NT2/D1 (cell line): ENCODE results near the gene PAIP1.
"Not testable (repeated sequence)": the region's sequence is repeated elsewhere in the genome, so short reads cannot be mapped to it uniquely, and the experiment has no call there.

Experiments used
- DNase-seq: peaks from one replicate; pipeline ENCODE4 v3.0.0-alpha.2; 2011; ENCODE audit warnings: low read depth, low spot score
- H3K27me3 ChIP-seq: 2 replicates; pipeline ENCODE4 v1.6.0; 2011; ENCODE audit warnings: mild to moderate bottlenecking; ENCODE audit not compliant: insufficient read length, insufficient read depth
- H3K36me3 ChIP-seq: 2 replicates; pipeline ENCODE4 v1.6.1; 2011; ENCODE audit warnings: mild to moderate bottlenecking, low read length, mixed read lengths; ENCODE audit not compliant: insufficient read depth, insufficient read length
- H3K4me1 ChIP-seq: 2 replicates; pipeline ENCODE4 v1.5.1; 2011; ENCODE audit not compliant: insufficient read depth, insufficient read length
- H3K4me3 ChIP-seq: 2 replicates; pipeline ENCODE4 v1.5.1; 2011; ENCODE audit warnings: low read depth; ENCODE audit not compliant: insufficient read length
- H3K9ac ChIP-seq: 2 replicates; pipeline ENCODE4 v1.6.0; 2011; ENCODE audit warnings: low read depth; ENCODE audit not compliant: insufficient read length
- H3K9me3 ChIP-seq: 2 replicates; pipeline ENCODE4 v1.5.1; 2011; ENCODE audit warnings: mild to moderate bottlenecking, low read length; ENCODE audit not compliant: insufficient read depth
- SUZ12 ChIP-seq: IDR thresholded peaks from 2 replicates; pipeline ENCODE4 v1.6.1; 2011; ENCODE audit not compliant: insufficient read length, insufficient read depth; ENCODE audit errors: extremely low read depth
- YY1 ChIP-seq: IDR thresholded peaks from 2 replicates; pipeline ENCODE4 v1.6.1; 2011; ENCODE audit not compliant: insufficient read length, insufficient read depth
- ZNF274 ChIP-seq: IDR thresholded peaks from 2 replicates; pipeline ENCODE4 v1.6.1; 2011; ENCODE audit warnings: mild to moderate bottlenecking, low read depth, low read length

Gene PAIP1

DNA sequence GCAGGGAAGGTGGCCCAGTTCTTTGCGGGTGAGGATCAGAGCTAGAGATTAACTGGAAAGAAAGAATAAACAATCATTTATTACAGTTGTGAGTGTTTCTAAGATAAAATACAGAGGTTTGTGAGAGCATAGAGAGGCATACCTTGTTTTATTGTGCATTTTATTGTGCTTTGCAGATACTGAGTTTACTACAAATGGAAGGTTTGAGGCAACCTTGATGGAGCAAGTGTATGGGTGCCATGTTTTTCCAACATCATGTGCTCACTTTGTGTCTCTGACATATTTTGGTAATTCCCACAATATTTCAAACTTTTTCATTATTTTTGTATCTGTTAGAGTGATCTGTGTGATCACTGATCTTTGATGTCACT, 41.2 kb downstream of the PAIP1 start:
- TF ChIP-seq ZNF274: no peak
- TF ChIP-seq SUZ12: no peak
- no peak for TF ChIP-seq YY1
- Histone ChIP-seq H3K36me3 (no peaks in the 10 kb centered on the region), H3K4me1 (no peaks in the 10 kb centered on the region), H3K9me3 (peaks cover 7% of the 10 kb centered on the region; the same call in 1 of the 2 replicates), H3K9ac (peak overlapping the region; percentile 76), H3K27me3 (no peaks in the 10 kb centered on the region), H3K4me3 (peak overlapping the region; percentile 72)
- no peak for DNase-seq

DNA sequence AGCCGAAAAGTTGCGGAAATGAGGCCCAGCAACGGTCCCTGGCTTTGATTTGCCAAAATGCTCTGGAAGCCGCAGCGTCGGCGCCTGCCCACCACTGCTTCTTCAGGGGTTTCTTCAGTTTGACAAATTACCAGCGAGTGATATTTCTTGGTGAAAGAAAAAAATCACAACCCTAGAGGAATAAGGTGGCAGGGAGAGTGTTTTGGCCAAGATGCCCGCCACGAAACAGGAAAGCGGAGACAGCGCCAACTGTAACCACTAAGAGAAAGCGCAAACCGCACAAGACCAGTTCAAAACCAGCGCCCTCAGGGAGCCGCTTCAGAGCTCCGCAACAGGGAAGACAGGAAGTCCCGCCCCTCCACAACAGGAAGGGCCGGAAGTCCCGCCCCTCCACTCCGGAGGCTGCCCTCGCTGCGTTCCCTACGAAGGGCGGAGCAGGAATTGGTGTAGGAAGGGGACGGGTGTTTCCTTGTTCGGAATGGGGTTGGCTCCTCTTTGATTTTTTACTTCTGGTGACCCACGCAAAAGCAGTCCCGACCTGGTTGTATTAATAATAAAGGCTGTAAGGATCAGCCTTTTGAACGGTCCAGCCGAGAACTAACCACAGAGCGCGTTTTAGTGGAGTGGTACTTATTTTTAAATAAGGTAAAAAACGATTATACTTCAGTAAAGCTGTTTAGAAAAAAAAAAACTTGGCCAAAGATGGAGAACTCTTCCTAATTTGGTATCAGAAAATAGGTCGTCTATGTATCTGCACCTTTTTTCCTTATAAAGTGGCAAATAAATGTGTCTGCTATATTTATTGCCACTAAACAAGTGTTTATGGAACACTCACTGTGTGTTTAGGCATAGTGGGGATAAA, 41.8 kb downstream of the PAIP1 start, which contains the start of gene C5orf34:
Gene C5orf34 (minus strand): TSS at position 333 of the 862 bp plus-strand sequence. CDS start 5,809 bp downstream, outside the sequence.
- Histone ChIP-seq H3K4me3 (peak within 1 kb of the TSS; percentile 72), H3K9me3 (peaks cover 7% of the 10 kb centered on the region; the same call in 1 of the 2 replicates), H3K27me3 (no peaks in the 10 kb centered on the region), H3K36me3 (no peaks in the 10 kb centered on the region), H3K4me1 (no peaks in the 10 kb centered on the region), H3K9ac (peak within 1 kb of the TSS; percentile 85)
- TF ChIP-seq ZNF274 (no peak), YY1 (no peak), SUZ12 (no peak)
- peak; percentile 82 for DNase-seq

DNA sequence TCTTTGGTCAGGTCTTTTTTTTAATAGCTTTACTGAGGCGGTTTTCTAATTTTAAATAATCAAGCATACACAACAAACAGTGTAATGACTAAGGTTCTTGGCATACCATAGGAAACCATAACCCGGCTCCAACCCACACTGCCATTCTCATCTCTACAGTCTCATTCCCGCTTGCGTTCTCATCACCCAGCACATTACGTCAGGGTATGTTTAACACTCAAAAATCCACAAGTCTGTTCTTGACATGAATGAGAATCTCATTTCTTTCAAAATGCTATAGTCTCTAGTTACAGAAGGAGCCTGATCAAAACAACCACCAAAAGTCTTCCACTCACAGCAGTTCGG, 42.4 kb downstream of the PAIP1 start:
- Histone ChIP-seq H3K9me3 (peaks cover 7% of the 10 kb centered on the region; the same call in 1 of the 2 replicates), H3K36me3 (no peaks in the 10 kb centered on the region), H3K4me1 (no peaks in the 10 kb centered on the region), H3K9ac (peak overlapping the region; percentile 85), H3K4me3 (peak overlapping the region; percentile 72), H3K27me3 (no peaks in the 10 kb centered on the region)
- DNase-seq: peak; percentile 6
- TF ChIP-seq YY1: no peak
- no peak for TF ChIP-seq ZNF274
- TF ChIP-seq SUZ12: no peak

DNA sequence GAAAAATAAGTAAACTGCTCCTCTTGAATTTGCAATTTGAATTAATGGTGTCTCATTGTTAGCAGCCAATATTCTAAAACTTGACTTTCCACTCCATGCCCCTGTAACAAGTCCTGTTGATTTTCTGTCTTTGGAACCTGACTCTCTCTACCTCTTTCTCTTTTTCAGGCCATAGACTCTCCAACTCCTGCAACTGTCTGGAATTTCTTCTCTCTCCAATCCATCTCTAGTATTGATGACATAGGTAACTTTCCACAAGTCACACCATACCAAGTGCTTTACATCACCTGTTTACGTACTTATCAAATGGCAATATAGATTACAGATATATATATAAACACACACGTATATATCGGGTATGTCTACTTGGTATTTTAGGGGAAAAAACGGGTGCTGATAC, 42.9 kb downstream of the PAIP1 start:
- no peak for TF ChIP-seq ZNF274
- no peak for TF ChIP-seq SUZ12
- TF ChIP-seq YY1: no peak
- peaks cover 1% of the 10 kb centered on the region for H3K36me3 ChIP-seq
- H3K9me3 ChIP-seq: peaks cover 7% of the 10 kb centered on the region; the same call in 1 of the 2 replicates
- no peak for DNase-seq
- H3K4me1 ChIP-seq: no peaks in the 10 kb centered on the region
- H3K9ac ChIP-seq: peak overlapping the region; percentile 85
- H3K4me3 ChIP-seq: peak overlapping the region; percentile 72
- H3K27me3 ChIP-seq: no peaks in the 10 kb centered on the region

DNA sequence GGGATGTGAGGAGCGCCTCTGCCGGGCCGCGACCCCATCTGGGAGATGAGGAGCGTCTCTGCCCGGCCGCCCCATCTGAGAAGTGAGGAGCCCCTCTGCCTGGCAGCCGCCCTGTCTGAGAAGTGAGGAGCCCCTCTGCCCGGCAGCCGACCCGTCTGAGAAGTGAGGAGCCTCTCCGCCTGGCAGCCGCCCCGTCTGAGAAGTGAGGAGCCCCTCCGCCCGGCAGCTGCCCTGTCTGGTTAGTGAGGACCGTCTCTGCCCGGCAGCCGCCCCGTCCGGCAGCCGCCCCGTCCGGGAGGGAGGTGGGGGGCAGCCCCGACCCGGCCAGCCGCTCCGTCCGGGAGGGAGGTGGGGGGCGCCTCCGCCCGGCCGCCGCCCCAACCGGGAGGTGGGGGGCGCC, 45.8 kb downstream of the PAIP1 start:
- H3K4me1 ChIP-seq, H3K27me3 ChIP-seq, H3K9me3 ChIP-seq, H3K36me3 ChIP-seq, H3K4me3 ChIP-seq, H3K9ac ChIP-seq, DNase-seq: not testable (repeated sequence)

DNA sequence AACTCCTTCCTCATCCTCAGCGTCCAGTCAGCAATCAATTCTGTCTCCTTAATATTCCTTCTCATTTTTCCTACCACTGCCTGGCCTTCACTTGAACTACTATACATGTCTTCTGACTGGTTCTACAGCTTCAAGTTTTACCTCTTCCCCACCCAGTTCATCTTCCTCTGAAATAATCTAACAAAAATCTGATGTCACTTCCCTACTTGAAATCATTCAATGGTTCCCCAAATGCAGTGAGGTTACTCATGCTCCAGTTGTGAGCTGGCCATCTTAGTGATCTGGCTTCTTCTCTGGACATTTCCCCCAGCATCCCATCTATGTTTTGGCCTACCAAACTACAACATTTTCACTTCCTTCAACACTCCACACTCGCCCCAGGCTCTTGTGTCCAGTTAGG, 58.3 kb downstream of the PAIP1 start:
- H3K27me3 ChIP-seq: no peaks in the 10 kb centered on the region
- no peaks in the 10 kb centered on the region for H3K4me1 ChIP-seq
- TF ChIP-seq ZNF274 (no peak), SUZ12 (no peak), YY1 (no peak)
- no peak for DNase-seq
- no peaks in the 10 kb centered on the region for H3K9me3 ChIP-seq
- H3K9ac ChIP-seq: no peak overlapping the region
- peaks cover 22% of the 10 kb centered on the region for H3K36me3 ChIP-seq
- no peak overlapping the region for H3K4me3 ChIP-seq

DNA sequence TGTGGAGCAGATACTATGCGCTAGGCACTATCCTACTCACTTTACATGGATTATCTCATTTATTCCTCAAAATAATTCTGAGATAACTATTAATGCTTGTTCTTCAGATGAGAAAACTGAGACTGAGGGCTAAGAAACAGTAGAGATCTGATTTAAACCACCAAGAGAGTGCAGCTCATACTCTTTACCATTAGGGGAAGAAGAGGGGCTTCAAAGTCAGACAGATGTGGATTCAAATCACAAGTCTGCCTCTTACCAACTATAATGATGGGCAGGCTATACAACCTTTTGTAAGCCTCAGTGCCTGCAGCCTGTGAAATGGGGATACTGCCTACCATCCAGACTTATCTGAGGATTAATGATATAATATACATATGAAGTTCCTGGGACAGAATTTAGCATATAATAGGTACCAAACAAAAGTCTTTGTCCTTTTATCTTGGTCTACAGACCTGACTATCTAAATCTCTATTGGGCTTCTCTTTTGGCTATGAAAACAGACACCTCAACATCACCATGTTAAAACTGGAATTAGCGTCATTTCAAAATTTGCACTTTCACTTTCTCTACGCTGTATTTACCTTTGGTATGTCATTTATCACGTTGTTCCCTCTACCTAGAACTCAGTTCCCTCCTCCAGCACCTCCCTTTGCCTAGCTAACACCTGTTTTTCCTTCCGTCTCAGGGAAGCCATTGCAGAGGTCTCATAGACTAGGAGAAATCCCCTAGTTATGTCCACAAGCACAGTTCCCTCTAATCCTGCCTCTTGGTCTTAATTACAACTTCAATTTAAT, 59.4 kb downstream of the PAIP1 start:
- TF ChIP-seq SUZ12: no peak
- no peak for TF ChIP-seq ZNF274
- TF ChIP-seq YY1: no peak
- Histone ChIP-seq H3K9ac (no peak overlapping the region), H3K4me1 (no peaks in the 10 kb centered on the region), H3K4me3 (no peak overlapping the region), H3K36me3 (peaks cover 12% of the 10 kb centered on the region), H3K9me3 (no peaks in the 10 kb centered on the region), H3K27me3 (no peaks in the 10 kb centered on the region)
- DNase-seq: no peak
